ENCODE data around the gene C10orf88. TPM values are rescaled to one million over a fixed set of nuclear protein-coding genes. Genes with fewer than 3 reads are reported as not detected.

Gene C10orf88
- total and polyA plus RNA-seq, 8 donors, result 5.9 to 24.0 (median 20.0) TPM

- DNase-seq, result no peak
- TF ChIP-seq, protein P1, sequence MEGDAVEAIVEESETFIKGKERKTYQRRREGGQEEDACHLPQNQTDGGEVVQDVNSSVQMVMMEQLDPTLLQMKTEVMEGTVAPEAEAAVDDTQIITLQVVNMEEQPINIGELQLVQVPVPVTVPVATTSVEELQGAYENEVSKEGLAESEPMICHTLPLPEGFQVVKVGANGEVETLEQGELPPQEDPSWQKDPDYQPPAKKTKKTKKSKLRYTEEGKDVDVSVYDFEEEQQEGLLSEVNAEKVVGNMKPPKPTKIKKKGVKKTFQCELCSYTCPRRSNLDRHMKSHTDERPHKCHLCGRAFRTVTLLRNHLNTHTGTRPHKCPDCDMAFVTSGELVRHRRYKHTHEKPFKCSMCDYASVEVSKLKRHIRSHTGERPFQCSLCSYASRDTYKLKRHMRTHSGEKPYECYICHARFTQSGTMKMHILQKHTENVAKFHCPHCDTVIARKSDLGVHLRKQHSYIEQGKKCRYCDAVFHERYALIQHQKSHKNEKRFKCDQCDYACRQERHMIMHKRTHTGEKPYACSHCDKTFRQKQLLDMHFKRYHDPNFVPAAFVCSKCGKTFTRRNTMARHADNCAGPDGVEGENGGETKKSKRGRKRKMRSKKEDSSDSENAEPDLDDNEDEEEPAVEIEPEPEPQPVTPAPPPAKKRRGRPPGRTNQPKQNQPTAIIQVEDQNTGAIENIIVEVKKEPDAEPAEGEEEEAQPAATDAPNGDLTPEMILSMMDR (IDR thresholded peaks at IDR 0.05), result no peak
- Histone ChIP-seq H3K4me3 (no peak overlapping the region), H3K27ac (no peak overlapping the region), H3K9me3 (no peaks in the 10 kb centered on the region), H3K27me3 (no peaks in the 10 kb centered on the region), H3K4me1 (peaks cover 11 to 12% of the 10 kb centered on the region in 2 donors), H3K36me3 (no peaks in the 10 kb centered on the region)
- intact Hi-C loops (cut with DNase I), result no loop called here
- no peak for ATAC-seq
Measured at GRCh38 chr10:122983898-122984297, 29.9 kb upstream of the C10orf88 start.

- Histone ChIP-seq H3K4me1 (peaks cover 11 to 12% of the 10 kb centered on the region in 2 donors), H3K27me3 (no peaks in the 10 kb centered on the region), H3K4me3 (peak overlapping the region; percentile 59 to 77), H3K27ac (peak overlapping the region in 1 of 2 donors; percentile 96), H3K9me3 (no peaks in the 10 kb centered on the region), H3K36me3 (no peaks in the 10 kb centered on the region)
- DNase-seq (peak in 2 of 4 donors; percentile 11 to 49), ATAC-seq (no peak)
- TF ChIP-seq, protein P1 (IDR thresholded peaks at IDR 0.05), result peak in 1 of 2 donors; percentile 45
- intact Hi-C loops (cut with DNase I), result no loop called here
Measured at GRCh38 chr10:122981066-122981464, 27.0 kb upstream of the C10orf88 start.

DNA sequence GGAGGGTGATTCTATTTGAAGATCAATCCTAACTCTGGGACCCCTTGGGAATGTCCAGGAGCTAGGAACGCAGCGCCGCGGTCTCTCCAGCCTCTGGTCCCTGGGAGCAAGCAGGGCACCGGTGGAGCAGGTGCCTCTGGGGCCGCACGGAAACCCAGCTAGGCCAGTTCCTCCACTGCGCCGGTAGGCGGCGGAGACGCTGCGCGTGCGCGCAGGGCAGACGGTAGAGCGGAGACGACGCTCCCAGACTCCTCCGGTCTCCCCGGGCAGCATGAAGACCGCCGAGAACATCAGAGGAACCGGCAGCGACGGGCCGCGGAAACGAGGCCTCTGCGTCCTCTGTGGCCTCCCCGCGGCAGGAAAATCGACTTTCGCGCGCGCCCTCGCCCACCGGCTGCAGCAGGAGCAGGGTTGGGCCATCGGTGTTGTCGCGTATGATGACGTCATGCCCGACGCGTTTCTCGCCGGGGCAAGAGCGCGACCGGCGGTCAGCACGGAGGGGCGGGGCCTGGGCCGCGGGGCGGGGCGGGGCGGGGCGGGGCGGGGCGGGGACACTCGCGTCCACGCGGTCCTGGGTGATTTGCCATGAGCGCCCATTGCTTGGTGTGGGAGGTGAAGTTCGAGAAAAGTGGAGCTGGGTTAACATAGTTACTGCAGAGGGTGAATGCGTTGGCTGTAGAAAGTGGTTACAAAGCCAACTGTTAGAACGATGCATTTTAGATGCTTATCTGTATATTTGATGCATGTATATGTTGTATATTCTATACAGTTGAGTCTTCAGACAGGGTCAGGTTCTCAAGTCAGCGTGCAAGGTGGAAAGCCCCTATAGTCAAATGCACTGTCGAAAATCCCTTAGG, 26.4 kb upstream of the C10orf88 start, which contains the start of gene PSTK:
PSTK (plus strand) TSS at position 193 of the 857 bp plus-strand sequence; CDS start at position 272, 79 bp downstream.
- H3K9me3 ChIP-seq, result no peaks in the 10 kb centered on the region
- ATAC-seq (peak; percentile 100), DNase-seq (peak; percentile 94 to 96 (median 96))
- no peaks in the 10 kb centered on the region for H3K27me3 ChIP-seq
- peak within 1 kb of the TSS; percentile 59 to 77 for H3K4me3 ChIP-seq
- H3K36me3 ChIP-seq, result no peaks in the 10 kb centered on the region
- intact Hi-C loops (cut with DNase I), result no loop called here
- TF ChIP-seq, protein P1 (IDR thresholded peaks at IDR 0.05), result peak; percentile 92 to 94
- peaks cover 11 to 12% of the 10 kb centered on the region in 2 donors for H3K4me1 ChIP-seq
- peak within 1 kb of the TSS; percentile 93 to 96 for H3K27ac ChIP-seq

DNA sequence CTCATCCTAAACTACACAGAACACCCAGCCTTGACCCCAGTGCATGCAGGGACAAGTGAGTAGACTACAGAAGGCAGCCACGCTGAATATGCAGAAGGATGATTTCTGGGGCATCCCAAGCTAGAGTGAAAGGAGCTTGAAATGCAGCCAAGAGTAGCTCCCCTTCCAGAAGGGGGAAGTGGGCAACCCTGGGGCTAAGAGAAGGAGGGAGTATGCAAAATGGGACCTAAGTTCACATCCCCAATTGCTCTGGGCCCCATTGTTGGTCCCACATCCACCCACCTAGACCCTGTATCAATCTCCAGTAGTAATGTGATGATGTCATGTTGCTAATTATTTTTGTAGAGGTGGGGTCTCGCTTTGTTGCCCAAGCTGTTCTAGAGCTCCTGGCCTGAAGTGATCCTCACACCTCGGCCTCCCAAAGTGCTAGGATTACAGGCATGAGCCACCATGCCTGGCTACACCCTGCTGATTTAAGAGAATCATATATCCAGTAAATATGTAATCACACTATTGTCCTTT, 20.6 kb upstream of the C10orf88 start:
- Histone ChIP-seq H3K27ac (no peak overlapping the region), H3K4me1 (peaks cover under 1 to 3% of the 10 kb centered on the region in 2 donors), H3K4me3 (no peak overlapping the region), H3K27me3 (no peaks in the 10 kb centered on the region), H3K36me3 (no peaks in the 10 kb centered on the region), H3K9me3 (no peaks in the 10 kb centered on the region)
- intact Hi-C loops (cut with DNase I), result no loop called here
- ATAC-seq (no peak), DNase-seq (no peak)
- TF ChIP-seq, protein P1 (IDR thresholded peaks at IDR 0.05), result no peak

GRCh38 chr10:122974023-122974422, 20.0 kb upstream of the C10orf88 start:
- DNase-seq, result no peak
- Histone ChIP-seq H3K4me1 (no peaks in the 10 kb centered on the region), H3K27ac (no peak overlapping the region), H3K27me3 (no peaks in the 10 kb centered on the region), H3K36me3 (no peaks in the 10 kb centered on the region), H3K9me3 (peaks cover 0 to under 1% of the 10 kb centered on the region in 2 donors), H3K4me3 (no peak overlapping the region)
- no peak for ATAC-seq
- intact Hi-C loops (cut with DNase I), result no loop called here
- TF ChIP-seq, protein P1 (IDR thresholded peaks at IDR 0.05), result no peak
